ENCODE data around the gene HSP90AB1.

DNA sequence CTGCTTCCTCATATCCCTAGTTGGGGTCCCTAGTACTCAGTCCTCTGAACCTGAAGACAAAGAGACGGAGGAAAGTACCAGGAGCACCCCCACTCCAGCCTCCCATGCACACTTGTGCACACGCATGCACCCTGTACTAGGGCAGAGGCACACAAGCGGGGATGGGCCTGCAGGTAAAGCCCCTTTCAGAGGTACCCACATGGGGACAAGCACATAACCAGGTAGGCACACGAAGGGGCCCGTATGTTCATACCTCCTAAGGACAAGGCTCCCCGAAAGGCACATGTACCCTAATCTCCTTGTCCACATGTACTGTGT, 24.5 kb downstream of the HSP90AB1 start:
- TF ChIP-seq TAF1 (IDR thresholded peaks at IDR 0.05; ENCODE audit: borderline replicate concordance, low read depth, low read length) (no peak), SIN3A (IDR thresholded peaks at IDR 0.05; ENCODE audit: borderline replicate concordance, low read depth, low read length) (no peak), EP300 (IDR thresholded peaks at IDR 0.05; ENCODE audit: borderline replicate concordance in 1 of 2, low read depth in 1 of 2, low read length in 1 of 2) (no peak)
- TF ChIP-seq, protein P1, sequence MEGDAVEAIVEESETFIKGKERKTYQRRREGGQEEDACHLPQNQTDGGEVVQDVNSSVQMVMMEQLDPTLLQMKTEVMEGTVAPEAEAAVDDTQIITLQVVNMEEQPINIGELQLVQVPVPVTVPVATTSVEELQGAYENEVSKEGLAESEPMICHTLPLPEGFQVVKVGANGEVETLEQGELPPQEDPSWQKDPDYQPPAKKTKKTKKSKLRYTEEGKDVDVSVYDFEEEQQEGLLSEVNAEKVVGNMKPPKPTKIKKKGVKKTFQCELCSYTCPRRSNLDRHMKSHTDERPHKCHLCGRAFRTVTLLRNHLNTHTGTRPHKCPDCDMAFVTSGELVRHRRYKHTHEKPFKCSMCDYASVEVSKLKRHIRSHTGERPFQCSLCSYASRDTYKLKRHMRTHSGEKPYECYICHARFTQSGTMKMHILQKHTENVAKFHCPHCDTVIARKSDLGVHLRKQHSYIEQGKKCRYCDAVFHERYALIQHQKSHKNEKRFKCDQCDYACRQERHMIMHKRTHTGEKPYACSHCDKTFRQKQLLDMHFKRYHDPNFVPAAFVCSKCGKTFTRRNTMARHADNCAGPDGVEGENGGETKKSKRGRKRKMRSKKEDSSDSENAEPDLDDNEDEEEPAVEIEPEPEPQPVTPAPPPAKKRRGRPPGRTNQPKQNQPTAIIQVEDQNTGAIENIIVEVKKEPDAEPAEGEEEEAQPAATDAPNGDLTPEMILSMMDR (IDR thresholded peaks at IDR 0.05): no peak

Measured in SK-N-SH (cell line).